Activated naive CD4-positive, alpha-beta T cell treated with anti-CD3 and anti-CD28 coated beads, Interleukin-2, amount 10 ng/mL, durations not matched to agents 5 hours and 36 hours (primary cell): ENCODE results near the gene MRPL17. TPM values are rescaled to one million over a fixed set of nuclear protein-coding genes. Genes with fewer than 3 reads are reported as not detected.

Experiments
- total RNA-seq, 2 experiments: library from RNA; stranded (reverse); gene quantifications; one replicate each; pipeline ENCODE4 v1.2.3, GENCODE V29; 2021

Gene MRPL17
- 10 to 100 TPM; 36.1 to 38.8 TPM for total RNA-seq

DNA sequence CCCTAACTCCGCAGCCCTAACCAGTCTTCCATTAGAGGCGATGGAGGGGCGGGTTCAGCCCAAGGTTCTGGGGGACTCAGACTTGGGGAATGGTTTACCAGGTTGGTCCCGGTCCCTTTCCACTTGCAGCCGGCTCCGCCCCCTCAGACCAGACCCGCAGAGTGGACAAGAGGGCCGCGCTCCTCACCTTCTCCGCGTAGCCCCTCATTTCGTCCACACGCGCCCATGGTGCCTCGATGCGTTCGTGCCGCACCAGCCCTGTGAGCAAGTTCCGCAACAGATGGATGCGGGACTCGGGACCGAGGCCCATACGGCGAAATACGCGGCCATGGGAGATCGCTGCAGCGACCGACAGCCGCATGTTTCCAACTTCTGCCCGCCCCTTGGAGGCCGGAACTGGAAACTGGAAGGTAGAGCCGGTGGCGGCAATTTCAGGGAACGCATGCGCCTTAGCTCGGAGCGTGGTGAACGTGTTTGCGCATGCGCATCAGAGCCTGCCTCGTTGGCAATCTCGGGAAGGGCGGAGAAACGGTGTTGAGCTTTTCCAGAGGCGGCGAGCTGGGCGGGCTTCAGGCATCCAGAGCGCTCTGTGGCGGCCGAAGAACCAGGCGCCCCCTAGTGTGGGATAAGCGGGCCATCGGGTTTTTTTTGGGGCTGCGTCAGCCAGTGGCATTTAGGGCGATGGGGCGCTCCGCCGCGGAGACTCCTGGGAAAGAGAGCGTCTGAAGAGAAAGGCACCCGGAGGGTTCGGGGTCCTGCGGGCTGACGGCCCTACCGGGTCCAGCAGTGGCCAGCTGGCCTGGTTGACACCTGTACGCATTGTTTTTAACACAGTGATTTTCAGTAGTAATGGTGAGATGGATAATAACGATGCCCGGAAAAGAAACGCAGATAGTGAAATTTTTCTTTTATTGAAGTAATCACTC is at the start of gene MRPL17:
Gene MRPL17, minus strand, starts transcription at position 405 of the 926 bp plus-strand sequence. Its CDS starts 44 bp downstream, at position 361.

DNA sequence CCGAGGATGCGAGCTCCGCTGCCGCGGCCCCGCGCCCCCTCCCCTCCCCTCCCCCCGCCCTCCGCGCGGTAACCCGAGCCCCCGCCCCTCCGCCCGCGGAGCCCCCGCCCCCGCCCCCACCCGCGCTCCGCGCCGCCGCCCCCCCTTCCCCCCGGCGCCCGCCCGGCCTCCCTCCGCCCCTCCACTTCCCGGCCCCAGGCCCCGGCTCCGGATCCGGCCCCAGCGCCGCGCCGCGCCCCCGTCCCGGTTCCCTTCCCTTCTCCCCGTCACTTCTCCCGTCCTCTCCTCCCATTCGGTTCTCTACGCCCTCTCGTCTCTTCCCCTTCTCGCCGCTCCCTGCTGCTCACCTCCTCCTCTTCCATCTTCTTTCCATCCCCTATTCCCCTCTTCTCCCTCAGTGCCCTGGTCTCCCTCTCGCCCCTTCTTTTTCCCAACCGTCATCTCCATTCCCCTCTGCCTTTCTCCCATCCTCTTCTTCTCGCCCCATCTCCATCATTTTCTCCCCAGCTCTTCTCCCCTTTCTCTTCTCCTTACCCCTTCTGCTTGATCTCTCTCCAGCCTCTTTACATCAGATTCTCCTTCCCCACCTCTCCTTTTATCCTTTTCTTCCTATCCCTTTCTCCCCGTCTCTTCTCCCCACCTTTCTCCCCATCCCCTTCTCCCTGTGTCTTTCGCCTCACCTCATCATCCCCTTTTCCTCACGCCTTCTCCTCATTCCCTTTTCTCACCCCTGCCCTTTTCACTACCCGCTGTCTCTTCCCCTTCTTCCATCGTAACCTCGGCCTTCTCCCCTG is 27.2 kb downstream of the MRPL17 start, which contains the start of gene DCHS1:
Gene DCHS1, minus strand, starts transcription at position 20 of the 794 bp plus-strand sequence. CDS start 14,196 bp downstream, outside the sequence.

Other genes starting within 250 kb of the MRPL17 start
- gene HPX, start 242.4 kb downstream of the MRPL17 start, total RNA-seq, result under 1 TPM in 1 of 2 experiments, not detected in 1; 0.39 TPM
- 1 to 10 TPM; 7.5 to 9.3 TPM for gene TRIM3, start 209.4 kb downstream of the MRPL17 start, total RNA-seq
- 10 to 100 TPM; 40.7 to 42.8 TPM for gene ARFIP2, start 202.0 kb downstream of the MRPL17 start, total RNA-seq
- gene TIMM10B, start 201.8 kb downstream of the MRPL17 start, total RNA-seq, result 10 to 100 TPM; 40.9 to 42.2 TPM
- gene DNHD1, start 186.1 kb downstream of the MRPL17 start, total RNA-seq, result 10 to 100 TPM; 18.5 to 21.1 TPM
- gene RRP8, start 79.7 kb downstream of the MRPL17 start, total RNA-seq, result 10 to 100 TPM; 27.1 to 32.8 TPM
- gene ILK, start 79.6 kb downstream of the MRPL17 start, total RNA-seq, result 100 to 1,000 TPM; 151 to 155 TPM
- gene TAF10, start 71.1 kb downstream of the MRPL17 start, total RNA-seq, result 100 to 1,000 TPM; 143 to 148 TPM
- gene TPP1, start 63.9 kb downstream of the MRPL17 start, total RNA-seq, result 100 to 1,000 TPM in 1 of 2 experiments, 10 to 100 TPM in 1; 99.0 to 101 TPM
- under 1 TPM; 0.36 to 0.38 TPM for gene DCHS1, start 27.5 kb downstream of the MRPL17 start, total RNA-seq
- not detected for gene OR2AG2, start 88.6 kb upstream of the MRPL17 start, total RNA-seq
- not detected for gene OR2AG1, start 99.7 kb upstream of the MRPL17 start, total RNA-seq
- not detected for gene OR6A2, start 116.3 kb upstream of the MRPL17 start, total RNA-seq
- gene OR10A5, start 162.3 kb upstream of the MRPL17 start, total RNA-seq, result not detected
- gene OR10A2, start 179.7 kb upstream of the MRPL17 start, total RNA-seq, result not detected
- not detected for gene OR10A4, start 193.3 kb upstream of the MRPL17 start, total RNA-seq
- gene OR2D2, start 209.2 kb upstream of the MRPL17 start, total RNA-seq, result not detected
- not detected for gene OR2D3, start 237.7 kb upstream of the MRPL17 start, total RNA-seq
- gene ZNF215, start 243.1 kb upstream of the MRPL17 start, total RNA-seq, result under 1 TPM; 0.63 to 0.91 TPM